Mesothelial cell of epicardium (in vitro differentiated cells): ENCODE measurements around the gene ZNF365. TPM values are rescaled to one million over a fixed set of nuclear protein-coding genes. Genes with fewer than 3 reads are reported as not detected.
"Not testable (repeated sequence)": the region's sequence is repeated elsewhere in the genome, so short reads cannot be mapped to it uniquely, and the experiment has no call there.

ENCODE experiments used
- DNase-seq, 2 experiments: peaks; one replicate each; pipeline ENCODE4 v3.0.0; 2021; ENCODE audit warnings: low spot score in 2 of 2; ENCODE audit not compliant: unreplicated experiment in 2 of 2
- H3K27ac Mint-ChIP-seq: 2 replicates; pipeline ENCODE4 v1.8.0; 2021; ENCODE audit warnings: mixed read lengths
- H3K27me3 Mint-ChIP-seq: 2 replicates; pipeline ENCODE4 v1.8.0; 2021; ENCODE audit warnings: low read depth, mixed read lengths
- H3K36me3 Mint-ChIP-seq: 2 replicates; pipeline ENCODE4 v1.8.0; 2021; ENCODE audit warnings: mixed read lengths
- H3K4me1 Mint-ChIP-seq: 2 replicates; pipeline ENCODE4 v1.8.0; 2021; ENCODE audit warnings: mixed read lengths
- H3K4me3 Mint-ChIP-seq: 2 replicates; pipeline ENCODE4 v1.8.0; 2021; ENCODE audit warnings: mild to moderate bottlenecking, moderate library complexity, mixed read lengths
- H3K9me3 Mint-ChIP-seq: 2 replicates; pipeline ENCODE4 v1.8.0; 2021; ENCODE audit warnings: mixed read lengths
- total RNA-seq: library from RNA; stranded (reverse); gene quantifications from 3 replicates; pipeline ENCODE4 v1.2.1, GENCODE V29; 2021
- TF ChIP-seq, protein P1 (sequence below): fragments of 200-600 bp; sonication (generic); IDR thresholded peaks from one replicate; pipeline ENCODE4 v1.5.0; 2021; ENCODE audit warnings: antibody characterized with exemption; ENCODE audit not compliant: unreplicated experiment

ZNF365 gene
- total RNA-seq, 1 donor from 2014 or later, result not detected

DNA sequence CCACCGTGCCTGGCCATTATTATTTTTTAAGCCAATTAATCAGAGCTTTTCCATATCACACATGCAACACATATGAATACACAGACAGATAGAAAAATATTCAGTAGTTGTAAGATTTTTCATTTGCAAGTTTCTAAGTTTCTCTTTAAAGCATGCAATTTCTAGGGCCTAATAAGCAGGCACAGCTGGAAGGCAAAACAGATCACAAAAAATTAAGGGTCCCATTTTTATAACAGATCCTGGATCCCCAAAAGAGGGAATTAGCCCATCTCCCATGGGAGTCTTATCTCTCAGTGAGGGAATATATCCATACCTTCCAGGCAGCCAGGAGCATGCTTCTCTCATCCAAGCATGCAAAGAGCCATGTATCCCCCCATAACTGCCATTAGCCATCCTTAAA, 31.2 kb upstream of the ZNF365 start:
- peaks cover 4% of the 10 kb centered on the region for H3K36me3 Mint-ChIP-seq

GRCh38 chr10:62348029-62348428, 26.1 kb upstream of the ZNF365 start:
- Mint-ChIP-seq H3K4me1 (no peaks in the 10 kb centered on the region), H3K36me3 (peaks cover 4% of the 10 kb centered on the region), H3K9me3 (peaks cover 78% of the 10 kb centered on the region), H3K27me3 (no peaks in the 10 kb centered on the region), H3K27ac (no peak overlapping the region), H3K4me3 (no peak overlapping the region)
- TF ChIP-seq, protein P1, sequence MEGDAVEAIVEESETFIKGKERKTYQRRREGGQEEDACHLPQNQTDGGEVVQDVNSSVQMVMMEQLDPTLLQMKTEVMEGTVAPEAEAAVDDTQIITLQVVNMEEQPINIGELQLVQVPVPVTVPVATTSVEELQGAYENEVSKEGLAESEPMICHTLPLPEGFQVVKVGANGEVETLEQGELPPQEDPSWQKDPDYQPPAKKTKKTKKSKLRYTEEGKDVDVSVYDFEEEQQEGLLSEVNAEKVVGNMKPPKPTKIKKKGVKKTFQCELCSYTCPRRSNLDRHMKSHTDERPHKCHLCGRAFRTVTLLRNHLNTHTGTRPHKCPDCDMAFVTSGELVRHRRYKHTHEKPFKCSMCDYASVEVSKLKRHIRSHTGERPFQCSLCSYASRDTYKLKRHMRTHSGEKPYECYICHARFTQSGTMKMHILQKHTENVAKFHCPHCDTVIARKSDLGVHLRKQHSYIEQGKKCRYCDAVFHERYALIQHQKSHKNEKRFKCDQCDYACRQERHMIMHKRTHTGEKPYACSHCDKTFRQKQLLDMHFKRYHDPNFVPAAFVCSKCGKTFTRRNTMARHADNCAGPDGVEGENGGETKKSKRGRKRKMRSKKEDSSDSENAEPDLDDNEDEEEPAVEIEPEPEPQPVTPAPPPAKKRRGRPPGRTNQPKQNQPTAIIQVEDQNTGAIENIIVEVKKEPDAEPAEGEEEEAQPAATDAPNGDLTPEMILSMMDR, result no peak
- no peak for DNase-seq

More for the DNA sequence above, 31.2 kb upstream of the ZNF365 start:
- Mint-ChIP-seq H3K9me3 (peaks cover 70% of the 10 kb centered on the region), H3K4me1 (no peaks in the 10 kb centered on the region), H3K27ac (no peak overlapping the region), H3K4me3 (no peak overlapping the region), H3K27me3 (no peaks in the 10 kb centered on the region)
- TF ChIP-seq, protein P1, result no peak
- no peak for DNase-seq

DNA sequence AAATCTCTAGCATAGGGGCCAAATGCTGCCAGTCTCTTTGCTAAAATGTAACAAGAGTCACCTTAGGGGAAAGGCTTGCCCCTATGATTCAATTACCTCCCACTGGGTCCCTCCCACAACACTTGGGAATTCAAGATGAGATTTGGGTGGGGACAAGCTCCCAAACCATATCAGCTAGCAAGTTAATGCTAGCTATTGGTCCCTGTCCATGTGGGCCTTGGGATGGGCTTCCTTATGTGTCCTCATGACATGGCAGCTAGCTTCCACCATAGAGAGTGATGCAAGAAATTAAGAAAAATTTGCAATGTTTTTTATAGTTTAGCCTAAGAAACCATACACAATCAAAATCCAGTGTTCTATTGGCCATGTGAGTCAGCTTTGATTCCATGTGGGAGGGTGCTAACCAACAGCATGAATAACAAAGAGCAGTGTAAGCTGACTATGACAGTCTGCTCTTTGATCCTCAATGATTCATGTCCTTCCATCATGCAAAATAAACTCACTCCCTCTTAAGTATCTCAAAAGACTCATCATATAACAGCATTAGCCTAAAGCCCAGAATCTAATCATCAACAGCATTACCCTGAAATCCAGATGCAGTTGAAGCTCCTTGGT, 21.7 kb upstream of the ZNF365 start:
- Mint-ChIP-seq H3K27me3 (no peaks in the 10 kb centered on the region), H3K4me3 (no peak overlapping the region), H3K36me3 (no peaks in the 10 kb centered on the region), H3K4me1 (no peaks in the 10 kb centered on the region), H3K27ac (no peak overlapping the region), H3K9me3 (peaks cover 70% of the 10 kb centered on the region)
- TF ChIP-seq, protein P1, result no peak
- DNase-seq, result no peak

DNA sequence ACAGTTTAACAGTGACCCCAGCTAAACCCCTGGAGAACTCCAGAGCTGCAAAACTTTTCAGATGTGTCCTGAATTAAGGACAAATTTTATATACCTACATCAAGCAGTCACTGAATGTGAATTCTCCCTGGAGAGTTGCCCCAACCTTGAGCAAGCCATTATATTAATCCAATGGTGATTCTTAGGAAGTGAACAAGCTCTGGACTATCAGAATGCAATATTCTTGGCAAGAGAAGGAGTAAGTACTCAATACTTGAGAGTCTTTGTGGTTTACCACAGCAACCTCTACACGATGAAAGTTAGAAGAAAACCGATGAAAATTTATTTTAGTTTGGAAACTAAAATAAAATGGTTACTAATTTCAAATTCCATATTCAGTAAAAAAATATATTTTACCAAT, 19.3 kb upstream of the ZNF365 start:
- Mint-ChIP-seq H3K27me3 (no peaks in the 10 kb centered on the region), H3K4me3 (no peak overlapping the region), H3K27ac (no peak overlapping the region), H3K36me3 (no peaks in the 10 kb centered on the region), H3K4me1 (no peaks in the 10 kb centered on the region), H3K9me3 (peaks cover 50% of the 10 kb centered on the region)
- TF ChIP-seq, protein P1, result no peak
- no peak for DNase-seq

- Mint-ChIP-seq H3K9me3 (peaks cover 38% of the 10 kb centered on the region), H3K36me3 (no peaks in the 10 kb centered on the region), H3K4me1 (no peaks in the 10 kb centered on the region), H3K27ac (no peak overlapping the region), H3K4me3 (no peak overlapping the region), H3K27me3 (no peaks in the 10 kb centered on the region)
- no peak for DNase-seq
- TF ChIP-seq, protein P1, result no peak
Observed at GRCh38 chr10:62356447-62356846, 17.7 kb upstream of the ZNF365 start.

GRCh38 chr10:62358151-62358550, 16.0 kb upstream of the ZNF365 start:
- not testable (repeated sequence) for H3K27ac Mint-ChIP-seq, H3K4me3 Mint-ChIP-seq, H3K36me3 Mint-ChIP-seq, DNase-seq, H3K27me3 Mint-ChIP-seq, H3K4me1 Mint-ChIP-seq
- peaks cover 23% of the 10 kb centered on the region for H3K9me3 Mint-ChIP-seq
